Amniotic epithelial cell (primary cell): ENCODE measurements around the gene MPPED2.

ENCODE experiments used
- DNase-seq: peaks from one replicate; pipeline ENCODE4 v3.0.0-alpha.2; 2010; ENCODE audit warnings: low read depth

The MPPED2 gene

GRCh38 chr11:30533445-30533947, 52.7 kb downstream of the MPPED2 start:
- DNase-seq = no peak

- no peak for DNase-seq
Measured at GRCh38 chr11:30527566-30527965, 58.6 kb downstream of the MPPED2 start.

GRCh38 chr11:30526558-30526957, 59.6 kb downstream of the MPPED2 start:
- DNase-seq = no peak

GRCh38 chr11:30522536-30523243, 63.5 kb downstream of the MPPED2 start:
- no peak for DNase-seq

- DNase-seq = no peak
Measured at GRCh38 chr11:30521297-30522071, 64.7 kb downstream of the MPPED2 start.

- no peak for DNase-seq
Measured at GRCh38 chr11:30513087-30513486, 73.1 kb downstream of the MPPED2 start.

GRCh38 chr11:30511408-30511807, 74.7 kb downstream of the MPPED2 start:
- no peak for DNase-seq

DNA sequence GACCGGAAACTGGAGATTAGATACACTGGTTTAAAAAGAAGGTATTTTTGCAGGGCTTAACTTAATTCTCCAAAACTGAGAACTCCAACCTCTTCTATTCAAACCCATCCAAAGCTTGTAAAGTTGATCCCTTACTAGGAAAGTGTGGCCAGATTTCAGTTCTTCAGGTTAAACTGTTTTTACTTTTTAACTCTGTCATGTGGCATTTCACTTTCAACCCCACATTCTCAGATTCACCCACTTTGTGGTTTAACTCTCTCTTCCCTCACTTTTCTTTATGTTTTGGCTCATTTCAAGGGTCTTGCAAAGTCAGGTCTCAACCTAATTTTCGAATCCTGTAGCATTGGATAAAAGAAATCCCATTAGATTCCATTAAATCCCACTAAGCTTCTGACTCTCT, 75.4 kb downstream of the MPPED2 start:
- DNase-seq = no peak

GRCh38 chr11:30509364-30509763, 76.8 kb downstream of the MPPED2 start:
- no peak for DNase-seq

DNA sequence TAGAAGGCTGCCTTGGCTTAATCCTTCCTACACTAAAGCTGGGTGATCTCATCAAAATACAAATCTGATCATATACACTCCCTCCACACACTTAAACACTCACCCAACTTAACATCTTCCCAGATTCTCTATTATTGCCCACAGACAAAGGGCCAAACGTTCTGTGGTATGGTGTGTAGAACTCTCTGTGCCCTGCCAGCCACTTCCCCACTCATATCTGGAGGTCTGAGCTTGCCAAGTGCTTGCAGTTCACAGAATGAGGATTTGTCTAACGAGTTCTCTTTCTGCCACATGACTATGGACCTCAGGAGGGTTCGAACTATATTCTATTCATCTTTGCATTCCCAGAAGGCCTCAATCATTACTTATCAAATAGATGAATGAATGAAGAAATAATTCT, 77.6 kb downstream of the MPPED2 start:
- no peak for DNase-seq

DNA sequence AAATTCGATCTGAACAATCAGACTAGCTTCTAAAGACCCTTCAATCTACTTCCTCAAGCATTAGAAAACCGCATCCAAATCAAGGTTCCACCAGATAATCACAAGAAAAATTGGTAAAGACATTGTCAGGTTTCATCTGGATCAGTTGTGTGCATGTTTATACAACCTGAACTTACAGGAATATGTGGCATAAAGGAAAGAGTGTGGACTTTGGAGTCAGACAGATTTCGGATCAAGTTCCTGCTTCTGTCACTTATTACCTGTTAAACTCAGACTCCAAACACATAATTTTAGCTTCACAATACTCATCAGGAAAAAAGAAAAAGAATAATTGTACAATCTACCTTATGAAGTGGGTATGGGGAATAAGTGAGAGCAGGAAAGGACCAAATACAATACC, 80.5 kb downstream of the MPPED2 start:
- no peak for DNase-seq

DNA sequence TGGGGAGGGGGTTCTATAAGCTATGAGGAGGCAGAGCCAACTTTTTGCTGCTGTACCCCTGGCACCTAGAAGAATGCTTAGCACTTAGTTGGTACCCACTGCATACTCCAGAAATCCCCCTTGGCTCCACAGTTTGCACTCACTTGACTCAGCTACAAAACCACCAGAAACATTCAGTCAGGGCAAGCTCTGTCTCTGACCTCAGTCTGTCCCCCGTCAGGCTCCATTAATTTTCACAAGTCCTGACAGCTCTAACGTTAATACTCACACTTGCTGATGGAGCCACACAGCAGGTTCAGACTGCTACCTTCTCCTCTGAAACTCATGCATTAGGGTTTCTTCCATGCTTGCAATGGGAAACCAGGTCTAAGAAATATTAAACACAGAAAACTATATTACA, 81.7 kb downstream of the MPPED2 start:
- no peak for DNase-seq

- DNase-seq = no peak
Measured at GRCh38 chr11:30503156-30503555, 83.0 kb downstream of the MPPED2 start.

GRCh38 chr11:30502305-30502704, 83.8 kb downstream of the MPPED2 start:
- DNase-seq = no peak

DNA sequence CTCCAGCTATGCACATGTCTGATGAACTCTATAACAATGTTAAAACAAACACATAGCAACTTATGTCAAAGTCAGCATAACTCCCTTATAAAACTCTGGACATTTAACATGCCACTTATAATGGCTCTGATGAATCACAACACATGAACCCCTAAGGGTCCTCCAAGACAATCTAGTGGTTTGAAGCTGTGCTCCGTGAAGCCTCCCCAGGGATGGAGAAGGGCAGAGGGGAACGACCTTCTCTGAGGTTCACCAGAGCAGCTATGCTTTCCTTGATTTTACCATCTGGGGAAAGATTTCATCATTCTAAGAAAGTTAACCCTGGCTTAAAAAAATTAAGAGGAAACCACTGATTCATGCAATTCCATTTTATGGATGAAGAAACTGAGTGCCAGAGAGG, 84.4 kb downstream of the MPPED2 start:
- DNase-seq = no peak

DNA sequence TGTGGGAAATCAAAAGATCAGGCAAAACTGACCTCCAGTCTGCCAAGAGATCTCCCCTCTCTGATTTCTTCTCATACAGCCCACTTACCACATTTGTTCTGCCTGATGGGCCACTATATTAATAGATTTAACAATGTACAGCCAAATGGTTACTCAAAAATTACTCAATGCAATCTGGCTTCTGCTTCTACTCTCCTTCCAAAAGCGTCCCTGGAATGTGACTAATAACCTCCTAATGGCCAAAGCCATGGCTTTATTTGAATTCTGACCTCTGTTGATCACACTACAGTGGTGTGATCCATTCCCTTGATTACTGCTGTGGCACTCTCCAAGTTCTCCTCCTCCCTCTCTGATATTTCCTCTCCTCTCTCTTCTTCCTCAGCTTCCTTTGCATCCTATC, 86.2 kb downstream of the MPPED2 start:
- no peak for DNase-seq

GRCh38 chr11:30497600-30497999, 88.6 kb downstream of the MPPED2 start:
- no peak for DNase-seq

DNA sequence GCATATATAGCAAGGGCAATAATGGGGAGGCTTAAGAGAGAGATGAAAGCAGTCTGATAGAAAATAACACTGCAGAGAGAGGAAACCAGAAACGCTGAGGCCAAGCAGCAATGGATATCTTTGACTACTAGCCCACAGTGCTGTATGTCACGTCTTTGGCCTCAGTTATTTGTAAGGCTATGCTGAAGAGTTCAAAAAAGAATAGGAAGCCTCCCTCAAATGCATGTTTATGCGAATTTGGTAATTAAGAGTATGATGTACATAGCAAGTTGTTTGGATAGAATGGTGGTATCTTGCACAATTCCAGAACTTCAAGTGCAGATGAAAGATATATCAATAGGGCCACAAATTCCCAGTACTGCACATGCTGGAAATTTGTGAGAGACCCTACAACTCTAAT, 89.2 kb downstream of the MPPED2 start:
- DNase-seq = no peak

DNA sequence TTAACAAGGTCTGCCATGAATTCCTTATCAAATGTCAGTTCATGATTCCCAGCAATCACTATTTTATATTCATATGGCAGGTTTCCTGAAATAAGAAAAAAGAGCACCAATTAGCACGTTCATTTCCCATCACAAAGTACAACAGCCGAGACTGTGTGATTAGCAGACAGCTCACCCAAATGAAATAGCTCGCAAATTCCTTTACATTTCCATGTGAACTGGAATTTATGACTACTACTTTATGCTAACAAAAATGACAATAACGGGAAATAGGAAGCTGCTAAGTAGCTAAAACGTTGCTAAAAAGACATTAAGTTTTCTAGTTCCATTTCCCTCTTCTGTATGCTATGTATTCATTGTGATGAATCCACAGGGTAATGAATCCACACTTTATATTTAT, 90.7 kb downstream of the MPPED2 start:
- DNase-seq = no peak

DNA sequence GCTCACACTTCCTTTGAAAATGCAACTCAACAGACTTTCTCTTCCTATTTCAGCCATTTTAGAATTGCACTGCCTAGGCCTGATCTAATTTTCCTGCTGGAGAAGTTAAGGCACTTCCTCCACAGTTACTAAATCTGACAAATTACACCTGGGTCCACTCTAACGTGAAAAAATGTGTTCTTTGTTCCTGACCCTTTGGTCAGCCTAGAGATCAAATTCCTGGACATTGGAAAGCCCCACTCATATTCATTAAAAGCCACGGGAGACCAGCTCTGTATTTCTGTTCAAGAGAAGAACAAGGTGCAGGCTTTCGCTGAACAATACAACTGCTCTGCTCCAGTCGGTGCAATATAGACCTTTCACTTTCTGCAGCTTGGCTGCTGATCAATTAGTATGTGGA, 96.6 kb downstream of the MPPED2 start:
- DNase-seq = no peak

DNA sequence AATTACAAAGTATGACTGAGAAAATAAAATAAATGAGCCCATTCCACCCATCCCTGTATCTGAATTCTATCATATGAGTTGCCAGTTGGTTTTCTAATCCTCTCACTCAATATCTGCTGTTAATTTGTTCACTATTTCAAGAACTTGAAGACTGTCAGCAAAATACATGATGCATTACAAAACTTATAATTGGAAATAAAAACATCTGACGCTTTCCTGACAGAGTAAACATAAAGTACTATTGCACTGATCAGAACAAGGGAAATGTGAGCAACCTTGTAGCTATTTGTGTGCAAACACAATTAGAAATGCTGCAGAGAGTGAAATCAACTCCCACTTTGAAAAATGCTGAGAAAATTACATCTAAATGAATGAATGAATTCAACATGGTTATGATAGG, 97.1 kb downstream of the MPPED2 start:
- no peak for DNase-seq

DNA sequence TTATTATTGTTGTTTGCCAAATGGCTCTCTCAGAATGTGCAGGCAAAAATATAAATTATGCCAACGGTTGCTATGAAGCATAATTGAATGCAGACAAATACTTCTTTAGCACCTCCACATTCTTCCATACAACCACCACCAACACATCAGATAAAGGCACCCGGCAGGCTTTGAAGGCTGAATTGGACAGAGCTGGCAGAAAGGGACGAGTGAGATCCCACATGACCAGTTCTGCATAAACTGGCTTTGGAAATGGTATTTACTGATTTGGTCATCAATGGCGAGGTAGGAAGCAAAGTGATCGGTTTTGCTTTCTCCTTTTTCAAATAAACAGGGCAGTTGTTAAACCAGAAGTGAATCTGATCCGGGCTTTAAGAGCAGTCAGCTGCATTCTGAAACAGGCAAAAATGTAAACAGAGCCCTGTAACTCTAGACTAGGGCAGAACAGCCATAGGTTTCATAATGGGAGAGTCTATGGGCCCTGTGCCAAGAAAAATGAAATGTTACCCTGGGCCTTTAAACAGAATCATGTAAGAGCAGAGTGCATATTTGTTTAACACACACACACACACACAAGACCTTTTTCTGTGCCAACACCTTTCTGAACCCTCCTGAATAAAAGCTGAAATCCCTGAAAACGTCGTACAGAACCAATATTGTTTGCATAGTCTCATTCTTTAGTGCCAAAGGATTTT, 97.7 kb downstream of the MPPED2 start:
- DNase-seq = peak; percentile 34
